ENCODE measurements around the gene TMEM187. TPM values are rescaled to one million over a fixed set of nuclear protein-coding genes. Genes with fewer than 3 reads are reported as not detected.
"Not testable (repeated sequence)": the region's sequence is repeated elsewhere in the genome, so short reads cannot be mapped to it uniquely, and the experiment has no call there.

Gene TMEM187
- total and polyA plus RNA-seq, 4 donors, result 1.8 to 11.4 (median 5.9) TPM

- Histone ChIP-seq H3K4me3 (no peak overlapping the region), H3K36me3 (ENCODE audit: control insufficient read depth in 4 of 4, insufficient read depth in 4 of 4, low read length in 4 of 4) (no peaks in the 10 kb centered on the region), H3K4me1 (ENCODE audit: control insufficient read depth in 5 of 5, insufficient read depth in 5 of 5, low read length in 5 of 5) (peaks cover 0 to 15% (median 5%) of the 10 kb centered on the region in 5 donors), H3K27me3 (ENCODE audit: control insufficient read depth in 3 of 3, insufficient read depth in 3 of 3, low read length in 2 of 3) (no peaks in the 10 kb centered on the region), H3K9me3 (ENCODE audit: control insufficient read depth in 4 of 4, insufficient read depth in 3 of 4, low read length in 3 of 4) (peaks cover 0 to 4% (median 0%) of the 10 kb centered on the region in 4 donors), H3K27ac (ENCODE audit: low read depth in 1 of 2, low read length in 1 of 2) (peak overlapping the region in 1 of 2 donors; percentile 58), H3K9ac (ENCODE audit: insufficient read depth in 1 of 2, low read length in 2 of 2) (no peak overlapping the region)
- 46 to 69% methylated on average over 2 to 3 of the region's 3 CpGs for WGBS, 2 donors
- TF ChIP-seq CTCF (IDR thresholded peaks at IDR 0.05; ENCODE audit: control extremely low read depth, extremely low read depth), result no peak
- no peak for ATAC-seq (ENCODE audit: insufficient read depth, low FRiP score)
- DNase-seq, result no peak
Measured at GRCh38 chrX:153974726-153975286, 2.3 kb downstream of the TMEM187 start.

- not testable (repeated sequence) for H3K27ac ChIP-seq (ENCODE audit: low read depth in 1 of 2, low read length in 1 of 2); H3K27me3 ChIP-seq (ENCODE audit: control insufficient read depth in 3 of 3, insufficient read depth in 3 of 3, low read length in 2 of 3); H3K4me1 ChIP-seq (ENCODE audit: control insufficient read depth in 5 of 5, insufficient read depth in 5 of 5, low read length in 5 of 5); ATAC-seq (ENCODE audit: insufficient read depth, low FRiP score); H3K4me3 ChIP-seq; DNase-seq; H3K9ac ChIP-seq (ENCODE audit: insufficient read depth in 1 of 2, low read length in 2 of 2); H3K9me3 ChIP-seq (ENCODE audit: control insufficient read depth in 4 of 4, insufficient read depth in 3 of 4, low read length in 3 of 4); H3K36me3 ChIP-seq (ENCODE audit: control insufficient read depth in 4 of 4, insufficient read depth in 4 of 4, low read length in 4 of 4)
- 67 to 77% methylated on average over 7 to 9 of the region's 10 CpGs for WGBS, 2 donors
Measured at GRCh38 chrX:153980394-153980793, 7.8 kb downstream of the TMEM187 start.

DNA sequence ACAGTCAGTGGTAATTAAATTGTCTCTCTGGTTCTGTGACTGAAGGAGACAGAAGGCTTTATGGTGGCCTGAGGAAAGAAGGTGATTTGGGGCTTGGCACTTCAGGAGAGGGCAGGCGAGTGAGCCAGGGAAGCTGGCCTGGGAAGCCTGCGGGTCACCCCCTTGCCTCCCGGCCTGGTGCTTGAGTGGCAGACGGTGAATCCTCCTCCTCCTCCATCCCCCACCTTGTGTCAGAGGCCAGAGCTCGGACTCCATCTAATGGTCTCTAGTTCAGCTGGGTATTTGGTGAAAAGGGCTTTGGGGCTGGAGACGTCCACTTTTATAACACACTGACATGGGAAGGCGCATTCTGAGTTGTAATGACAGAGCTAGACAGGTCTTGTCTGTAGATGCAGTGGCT lies 8.7 kb downstream of the TMEM187 start:
- WGBS, 2 donors, result 74 to 80% methylated on average over 3 to 7 of the region's 7 CpGs
- Histone ChIP-seq H3K36me3 (ENCODE audit: control insufficient read depth in 4 of 4, insufficient read depth in 4 of 4, low read length in 4 of 4) (no peaks in the 10 kb centered on the region), H3K27ac (ENCODE audit: low read depth in 1 of 2, low read length in 1 of 2) (no peak overlapping the region), H3K4me3 (no peak overlapping the region), H3K9me3 (ENCODE audit: control insufficient read depth in 4 of 4, insufficient read depth in 3 of 4, low read length in 3 of 4) (peaks cover 0 to 2% (median 0%) of the 10 kb centered on the region in 4 donors), H3K27me3 (ENCODE audit: control insufficient read depth in 3 of 3, insufficient read depth in 3 of 3, low read length in 2 of 3) (peaks cover 0 to 7% (median 0%) of the 10 kb centered on the region in 3 donors), H3K4me1 (ENCODE audit: control insufficient read depth in 5 of 5, insufficient read depth in 5 of 5, low read length in 5 of 5) (no peaks in the 10 kb centered on the region), H3K9ac (ENCODE audit: insufficient read depth in 1 of 2, low read length in 2 of 2) (no peak overlapping the region)
- no peak for DNase-seq
- no peak for ATAC-seq (ENCODE audit: insufficient read depth, low FRiP score)
- TF ChIP-seq CTCF (IDR thresholded peaks at IDR 0.05; ENCODE audit: control extremely low read depth, extremely low read depth), result no peak

GRCh38 chrX:153981771-153982533 lies 9.4 kb downstream of the TMEM187 start:
- peak; percentile 24 for ATAC-seq (ENCODE audit: insufficient read depth, low FRiP score)
- Histone ChIP-seq H3K27ac (ENCODE audit: low read depth in 1 of 2, low read length in 1 of 2) (no peak overlapping the region), H3K4me1 (ENCODE audit: control insufficient read depth in 5 of 5, insufficient read depth in 5 of 5, low read length in 5 of 5) (no peaks in the 10 kb centered on the region)

More at GRCh38 chrX:153981771-153982533, 9.4 kb downstream of the TMEM187 start:
- Histone ChIP-seq H3K4me3 (no peak overlapping the region), H3K36me3 (ENCODE audit: control insufficient read depth in 4 of 4, insufficient read depth in 4 of 4, low read length in 4 of 4) (no peaks in the 10 kb centered on the region), H3K9ac (ENCODE audit: insufficient read depth in 1 of 2, low read length in 2 of 2) (no peak overlapping the region), H3K9me3 (ENCODE audit: control insufficient read depth in 4 of 4, insufficient read depth in 3 of 4, low read length in 3 of 4) (peaks cover 0 to 2% (median 1%) of the 10 kb centered on the region in 4 donors), H3K27me3 (ENCODE audit: control insufficient read depth in 3 of 3, insufficient read depth in 3 of 3, low read length in 2 of 3) (peaks cover 0 to 7% (median 0%) of the 10 kb centered on the region in 3 donors)
- 48 to 81% methylated on average over 39 to 52 of the region's 52 CpGs for WGBS, 2 donors
- no peak for TF ChIP-seq CTCF (IDR thresholded peaks at IDR 0.05; ENCODE audit: control extremely low read depth, extremely low read depth)
- no peak for DNase-seq

Measured in lung (tissue), 12 donors.